ENCODE results near the gene LRMDA. TPM values are rescaled to one million over a fixed set of nuclear protein-coding genes. Genes with fewer than 3 reads are reported as not detected.

Gene LRMDA
- total and polyA plus RNA-seq, 10 of the 15 experiments (the other 5 are each of a cell fraction or from before 2014, with no cell fraction given) = 0.07 to 0.54 (median 0.29) TPM; not detected in 4

GRCh38 chr10:76572021-76572420, 1140.6 kb downstream of the LRMDA start:
- TF ChIP-seq ZNF384 (IDR thresholded peaks at IDR 0.05; ENCODE audit: borderline replicate concordance, low read depth, low read length) (no peak), CUX1 (IDR thresholded peaks at IDR 0.05; ENCODE audit: insufficient replicate concordance, low read depth, low read length) (no peak), RFX5 (IDR thresholded peaks at IDR 0.05; ENCODE audit: low read depth, low read length) (no peak), PRDM15 (CRISPR knock-in tag; IDR thresholded peaks at IDR 0.05) (no peak), IKZF1 (conservative IDR thresholded peaks at IDR 0.05) (no peak), ELK1 (IDR thresholded peaks at IDR 0.05; ENCODE audit: low read depth, low read length) (no peak), CBFB (IDR thresholded peaks at IDR 0.05; ENCODE audit: low read depth) (no peak), TCF12 (IDR thresholded peaks at IDR 0.05; ENCODE audit: low read depth, low read length) (no peak), LARP7 (IDR thresholded peaks at IDR 0.05) (no peak), MLLT1 (IDR thresholded peaks at IDR 0.05) (no peak), FOXK2 (IDR thresholded peaks at IDR 0.05) (no peak), RAD51 (IDR thresholded peaks at IDR 0.05) (no peak)
- in situ Hi-C loops (cut with MboI) = no loop called here
- ChIA-PET CTCF (no interaction called here), POLR2A (no interaction called here), SMC1A (ENCODE audit: uncharacterized antibody, unreplicated experiment) (no interaction called here), RAD21 (ENCODE audit: unreplicated experiment) (no interaction called here)
- no peak overlapping the region for H3K4me2 ChIP-seq (ENCODE audit: control insufficient read depth, insufficient read depth)
- H2AFZ ChIP-seq (ENCODE audit: control insufficient read depth, low read depth, low read length) = no peak overlapping the region
- intact Hi-C loops (cut with micrococcal nuclease; ENCODE audit: unreplicated experiment) = no loop called here
- ATAC-seq = no peak
- BruUV-seq (replicated peaks) = no TSS peak
- no peaks in the 10 kb centered on the region for H3K9me3 ChIP-seq (replicated peaks; ENCODE audit: control insufficient read depth, insufficient read depth, low read length)
- no peak overlapping the region for H3K27ac ChIP-seq (ENCODE audit: control insufficient read depth, insufficient read depth)
- H3K4me1 ChIP-seq (ENCODE audit: control insufficient read depth, insufficient read depth, low read length) = no peaks in the 10 kb centered on the region
- no peaks in the 10 kb centered on the region for H3K79me2 ChIP-seq (ENCODE audit: control insufficient read depth, insufficient read depth, low read length)
- H3K9ac ChIP-seq (ENCODE audit: control insufficient read depth, insufficient read depth, low read length) = no peak overlapping the region
- H3K36me3 ChIP-seq (ENCODE audit: control insufficient read depth in 2 of 2, insufficient read depth in 2 of 2, low read length in 1 of 2) = no peaks in the 10 kb centered on the region
- no peaks in the 10 kb centered on the region for H3K27me3 ChIP-seq (replicated peaks in 1 of 2; ENCODE audit: control insufficient read depth in 2 of 2, insufficient read depth in 2 of 2, low read length in 1 of 2)
- H4K20me1 ChIP-seq (ENCODE audit: control insufficient read depth, insufficient read depth) = no peaks in the 10 kb centered on the region
- WGBS (ENCODE audit: insufficient coverage, insufficient replicate concordance, low lambda C conversion rate, missing lambda C conversion rate) = 0% methylated on average over 1 of the region's 1 CpG
- no peak for FAIRE-seq
- DNase-seq (ENCODE audit: low read depth, low spot score) = no peak
- no peak overlapping the region for H3K4me3 ChIP-seq

Data from GM12878 (cell line).